Left lobe of liver (tissue), 2 donors: Measurements from ENCODE around the gene PSRC1. TPM values are rescaled to one million over a fixed set of nuclear protein-coding genes. Genes with fewer than 3 reads are reported as not detected.
A peak's percentile ranks its signal among the peaks of the same experiment; 100 is the strongest.

Experiments used
- ATAC-seq: fragments of 200-7000 bp; cut with Tn5 transposase; one replicate; pipeline ENCODE4 v1.9.1; 2020; ENCODE audit warnings: mild to moderate bottlenecking, moderate library complexity
- DNase-seq: peaks from one replicate; pipeline ENCODE4 v3.0.0-alpha.2; 2020; ENCODE audit warnings: low spot score
- total RNA-seq: library from RNA; stranded (reverse); gene quantifications from one replicate; pipeline ENCODE4 v1.2.1, GENCODE V29; 2021
- donor health status: DM: no; HTN: no; CAD: no; lungs with moderate emphysema.
- donor health status: DM: no; HTN: yes; CAD: no.

PSRC1 gene
- total RNA-seq, 1 donor from 2014 or later: 0.63 TPM

GRCh38 chr1:109259674-109260557 lies 23.0 kb downstream of the PSRC1 start:
- ATAC-seq (no peak), DNase-seq (no peak)

GRCh38 chr1:109258481-109259466 lies 24.2 kb downstream of the PSRC1 start:
- ATAC-seq: no peak
- DNase-seq: no peak

GRCh38 chr1:109257682-109258421 lies 25.1 kb downstream of the PSRC1 start:
- DNase-seq (no peak), ATAC-seq (no peak)

GRCh38 chr1:109256971-109257681 lies 25.8 kb downstream of the PSRC1 start:
- DNase-seq: no peak

GRCh38 chr1:109256085-109256484 lies 26.9 kb downstream of the PSRC1 start:
- DNase-seq (no peak), ATAC-seq (no peak)

More at GRCh38 chr1:109256971-109257681, 25.8 kb downstream of the PSRC1 start:
- ATAC-seq: no peak

- ATAC-seq (no peak), DNase-seq (no peak)
These were observed 27.3 kb downstream of the PSRC1 start for GRCh38 chr1:109255678-109256077.

GRCh38 chr1:109255097-109255651 lies 27.8 kb downstream of the PSRC1 start:
- ATAC-seq (no peak), DNase-seq (no peak)

GRCh38 chr1:109254621-109255096 lies 28.3 kb downstream of the PSRC1 start:
- ATAC-seq: no peak
- no peak for DNase-seq

- DNase-seq (no peak), ATAC-seq (no peak)
These were observed 28.9 kb downstream of the PSRC1 start for GRCh38 chr1:109253803-109254620.

- ATAC-seq (no peak), DNase-seq (no peak)
These were observed 29.8 kb downstream of the PSRC1 start for GRCh38 chr1:109252893-109253802.

GRCh38 chr1:109252167-109252892 lies 30.6 kb downstream of the PSRC1 start:
- DNase-seq (no peak), ATAC-seq (no peak)

- ATAC-seq (no peak), DNase-seq (no peak)
These were observed 31.4 kb downstream of the PSRC1 start for GRCh38 chr1:109251277-109252166.

GRCh38 chr1:109250454-109251276 lies 32.3 kb downstream of the PSRC1 start:
- no peak for ATAC-seq
- DNase-seq: no peak

- DNase-seq: no peak
- ATAC-seq: peak; percentile 58
These were observed 33.1 kb downstream of the PSRC1 start for GRCh38 chr1:109249654-109250401.
